Activated T-helper 1 cell treated with Interleukin-2 at 50 U/mL for 16 hours (primary cell): ENCODE measurements around the gene BCR.

ENCODE experiments used
- DNase-seq: peaks from one replicate; pipeline ENCODE4 v3.0.0-alpha.2; 2020; ENCODE audit warnings: low read depth

BCR gene

DNA sequence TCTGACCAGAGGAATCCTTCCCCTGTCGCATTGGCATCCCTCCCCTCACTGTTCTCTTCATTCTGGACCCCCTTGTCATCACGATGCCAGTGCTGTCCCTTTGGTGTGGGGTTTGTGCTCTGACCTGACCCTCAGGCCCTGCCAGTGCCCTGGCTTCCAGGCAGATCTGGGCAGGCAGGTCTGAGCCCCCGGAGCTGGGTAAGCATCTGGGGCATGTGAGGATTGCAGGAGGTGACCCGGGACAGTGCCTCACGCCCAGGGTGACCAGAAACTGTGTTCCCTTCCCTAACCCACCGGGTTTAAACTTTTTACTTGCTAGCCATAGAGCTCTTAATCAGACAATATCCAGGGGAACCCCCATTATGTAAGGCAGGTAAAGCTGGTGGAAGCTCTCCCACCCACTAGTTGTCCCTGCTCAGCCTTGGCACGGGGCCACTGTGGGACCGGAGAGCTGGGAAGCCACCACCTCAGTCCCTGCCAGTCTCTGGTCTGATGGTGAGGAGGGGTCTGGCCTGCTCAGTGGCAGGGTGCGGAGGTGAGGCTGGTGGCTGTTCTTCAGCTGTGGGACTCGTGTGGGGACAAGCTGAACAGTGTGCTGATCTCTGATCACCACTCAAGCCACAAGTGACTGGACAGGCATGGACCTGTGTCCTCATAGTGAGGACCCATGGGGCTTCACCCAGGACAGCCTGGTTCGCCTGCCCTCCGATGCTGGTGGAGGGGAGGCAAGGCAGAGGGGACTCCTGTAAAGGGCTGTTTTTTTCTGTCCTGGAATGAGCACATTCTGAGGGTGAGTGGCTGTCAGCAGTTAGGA lies 38.0 kb downstream of the BCR start:
- no peak for DNase-seq

DNA sequence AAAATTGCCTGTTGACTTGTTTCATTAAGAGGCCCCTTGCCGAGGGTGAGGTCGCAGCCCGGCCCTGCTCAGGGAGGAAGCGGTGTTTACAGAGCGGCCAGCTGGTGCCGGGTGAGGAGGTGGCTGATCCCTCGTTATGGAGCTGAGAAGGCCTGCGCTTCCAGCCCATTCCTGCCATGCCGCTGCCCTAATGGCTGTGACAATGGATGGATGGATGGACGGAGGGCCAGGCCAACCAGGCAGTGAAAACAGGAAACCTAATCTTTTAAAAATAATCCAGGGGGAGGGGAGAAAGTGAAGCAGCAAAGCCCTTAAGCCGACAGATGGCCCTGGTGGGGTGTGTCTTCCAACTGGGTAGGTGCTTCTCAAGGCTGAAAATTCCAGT lies 38.5 kb downstream of the BCR start:
- DNase-seq = no peak

DNA sequence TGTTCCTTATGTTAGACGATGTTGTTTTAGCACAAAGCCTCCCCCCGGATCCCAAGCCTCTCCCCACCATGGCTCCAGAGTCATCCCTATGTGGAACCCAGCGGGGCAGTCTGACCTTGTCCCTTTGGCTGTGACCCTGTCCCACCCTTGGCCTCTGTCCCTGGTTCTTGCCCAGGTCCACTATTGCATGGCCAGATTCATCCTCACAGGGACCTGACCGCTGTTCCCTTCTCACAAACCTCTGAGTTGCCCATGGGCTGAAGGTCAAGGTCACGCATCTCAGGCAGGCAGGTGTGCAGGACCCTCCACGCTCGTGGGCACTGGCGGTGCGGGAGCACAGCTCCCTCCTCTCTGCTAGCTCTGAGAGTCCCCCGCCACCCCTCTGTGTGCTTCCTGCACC lies 39.0 kb downstream of the BCR start:
- DNase-seq = no peak

DNA sequence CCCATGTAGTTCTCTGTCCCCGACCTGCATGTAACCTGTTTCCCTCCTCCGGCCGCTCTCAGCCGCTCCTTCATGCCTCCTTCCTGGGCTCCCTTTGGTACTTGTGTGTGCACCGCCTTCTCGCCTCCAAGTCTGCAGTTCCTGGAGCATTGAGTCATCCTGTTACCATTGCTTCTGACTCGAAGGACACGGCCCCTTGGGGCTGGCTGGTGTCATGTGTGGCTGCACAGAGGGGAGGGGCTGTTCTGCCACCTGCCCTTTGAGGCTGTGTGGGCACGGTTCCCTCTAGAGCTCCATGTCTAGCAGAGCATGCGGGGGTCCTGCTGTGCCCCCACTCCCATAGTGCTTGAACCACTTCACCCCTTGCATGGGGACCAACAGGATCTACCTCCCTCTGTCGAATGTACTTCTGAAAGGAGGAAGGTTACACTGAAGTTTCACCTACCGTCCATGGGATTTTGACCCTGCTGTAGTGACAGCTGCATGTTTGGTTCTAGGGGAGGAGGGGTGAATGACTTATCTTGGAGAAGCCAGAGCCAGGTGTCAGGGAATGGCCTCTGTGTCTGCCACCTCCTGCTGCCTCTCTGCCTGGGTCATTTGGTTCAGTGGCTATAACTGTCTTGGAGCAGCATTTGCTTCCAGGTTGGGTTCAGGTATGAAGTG lies 39.6 kb downstream of the BCR start:
- peak; percentile 31 for DNase-seq

DNA sequence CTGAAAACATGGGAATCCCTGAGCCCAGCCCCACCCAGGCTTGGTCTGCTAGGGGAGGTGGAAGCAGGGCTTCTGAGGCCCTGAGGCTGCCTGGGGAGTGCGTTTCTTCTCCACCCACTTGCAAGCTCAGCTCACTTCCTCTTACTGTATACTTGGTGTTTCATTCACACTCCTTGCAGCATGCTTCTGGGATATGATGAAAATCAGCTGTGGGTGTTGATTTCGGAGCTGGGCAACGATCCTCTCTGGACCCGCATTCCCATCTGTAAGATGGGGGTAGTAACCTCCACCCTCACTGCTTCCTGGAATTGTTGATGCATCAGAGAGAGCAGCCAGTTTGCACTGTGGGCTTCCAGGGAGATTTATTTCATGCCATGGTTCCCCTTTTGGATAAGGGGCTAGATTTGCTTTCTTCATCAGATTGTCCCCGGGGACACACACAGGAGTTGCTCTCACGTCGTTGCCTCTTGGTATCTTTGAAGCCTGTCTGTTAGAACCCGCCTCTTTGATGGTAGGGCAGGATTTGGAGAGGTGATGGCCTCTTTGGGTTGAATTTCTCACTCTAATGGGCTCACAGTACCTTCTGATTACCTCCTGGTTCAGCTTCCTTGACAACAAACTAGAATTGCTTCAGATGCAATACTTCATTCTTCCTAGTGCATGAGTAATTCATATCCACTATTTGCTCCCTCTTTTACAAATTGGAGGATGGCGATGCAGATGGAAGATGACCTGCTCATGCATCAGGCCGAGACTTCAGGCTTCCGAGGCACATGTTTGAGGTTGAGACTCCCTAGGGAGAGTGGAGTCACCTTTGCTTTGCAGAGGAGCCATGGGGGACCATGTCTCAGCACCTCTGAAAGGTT lies 40.4 kb downstream of the BCR start:
- no peak for DNase-seq

DNA sequence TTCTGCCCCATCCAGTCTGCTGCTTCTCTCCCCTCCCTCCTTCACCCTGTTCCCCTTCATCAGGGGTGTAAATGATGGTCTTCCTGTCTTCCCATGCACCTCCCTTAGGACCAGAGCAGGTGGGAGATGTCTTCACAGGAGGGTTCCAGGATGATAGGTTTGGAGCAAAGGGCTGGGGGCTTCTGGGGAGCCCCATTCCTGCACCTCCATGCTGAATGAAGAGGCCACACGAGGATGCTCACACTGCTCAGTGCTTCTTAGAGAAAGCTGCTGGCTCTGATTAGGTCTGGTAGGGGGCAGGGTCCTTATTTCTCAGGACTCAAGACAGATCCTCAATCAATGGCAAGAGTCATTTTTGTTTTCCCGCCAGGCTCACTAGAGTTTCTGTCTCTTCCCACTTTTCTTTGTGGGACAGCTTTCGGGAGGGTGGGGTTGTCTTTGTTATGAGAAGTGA lies 41.1 kb downstream of the BCR start:
- DNase-seq = no peak

DNA sequence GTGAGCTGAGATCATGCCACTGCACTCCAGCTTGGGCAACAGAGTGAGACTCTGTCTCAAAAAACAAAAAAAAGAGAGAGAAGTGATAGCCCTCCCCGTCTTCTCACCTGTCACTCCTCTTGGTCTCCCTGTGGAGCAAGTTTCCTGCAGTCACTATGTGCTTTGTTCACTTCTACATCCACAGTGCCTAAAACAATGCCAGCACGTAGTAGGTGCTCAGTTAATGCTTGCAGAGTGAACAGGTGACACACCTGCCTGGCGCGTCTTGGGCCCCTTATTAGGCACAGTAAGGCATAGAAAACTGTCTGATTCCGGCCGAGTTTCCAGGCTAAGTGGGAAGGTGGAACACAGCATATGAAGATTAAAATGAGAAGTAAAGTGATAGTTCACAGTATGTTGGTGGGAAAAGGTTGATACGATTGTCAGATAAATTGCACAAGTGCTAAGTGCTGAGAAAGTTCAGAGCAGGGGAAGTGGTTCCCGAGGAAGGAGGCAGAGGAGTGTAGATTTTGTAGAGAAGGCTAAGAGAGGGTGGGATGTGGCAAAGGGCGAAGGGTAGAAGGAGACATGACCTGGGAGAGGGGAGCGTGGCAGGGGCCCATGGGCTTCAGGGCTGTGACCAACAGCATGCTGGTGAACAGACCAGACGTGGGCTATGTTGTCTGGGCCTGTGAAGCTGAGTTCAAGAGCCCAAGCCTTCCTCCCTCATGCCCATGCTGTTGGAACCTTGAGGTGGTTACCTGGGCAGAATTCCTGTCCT lies 41.9 kb downstream of the BCR start:
- DNase-seq = no peak

DNA sequence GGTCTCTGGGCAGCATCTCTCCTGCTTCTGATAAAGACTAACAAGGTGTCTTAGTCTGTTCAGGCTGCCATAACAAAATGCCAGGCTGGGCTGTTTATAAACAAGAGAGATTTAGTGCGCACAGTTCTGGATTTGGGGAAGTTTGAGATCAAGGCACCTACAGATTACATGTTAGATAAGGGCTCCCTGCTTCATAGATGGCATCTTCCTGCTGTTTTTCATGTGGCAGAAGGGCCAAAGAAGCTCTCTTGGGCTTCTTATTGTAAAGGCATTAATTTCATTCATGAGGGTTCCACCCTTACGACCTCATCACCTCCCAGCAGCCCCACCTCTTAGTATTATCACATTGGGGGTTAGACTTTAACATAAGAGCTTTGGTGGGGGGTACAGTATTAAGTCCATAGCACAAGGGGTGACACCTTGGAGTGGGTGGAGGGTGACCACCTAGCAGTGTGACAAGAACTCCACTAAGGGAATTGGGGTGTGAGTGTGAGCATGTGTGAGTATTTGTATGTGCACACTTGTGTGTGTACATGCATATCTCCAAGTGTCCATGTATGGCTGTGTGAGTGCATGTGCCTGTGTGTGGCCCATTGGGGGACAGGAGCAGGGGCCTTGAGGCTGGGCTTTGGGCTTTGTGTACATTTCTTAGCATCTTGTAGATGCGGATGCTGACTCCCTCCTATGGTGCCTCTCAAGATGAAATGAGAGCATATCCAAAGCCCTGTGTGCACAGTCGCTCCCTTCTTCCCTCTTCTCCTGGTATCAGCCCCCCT lies 42.7 kb downstream of the BCR start:
- DNase-seq = no peak

DNA sequence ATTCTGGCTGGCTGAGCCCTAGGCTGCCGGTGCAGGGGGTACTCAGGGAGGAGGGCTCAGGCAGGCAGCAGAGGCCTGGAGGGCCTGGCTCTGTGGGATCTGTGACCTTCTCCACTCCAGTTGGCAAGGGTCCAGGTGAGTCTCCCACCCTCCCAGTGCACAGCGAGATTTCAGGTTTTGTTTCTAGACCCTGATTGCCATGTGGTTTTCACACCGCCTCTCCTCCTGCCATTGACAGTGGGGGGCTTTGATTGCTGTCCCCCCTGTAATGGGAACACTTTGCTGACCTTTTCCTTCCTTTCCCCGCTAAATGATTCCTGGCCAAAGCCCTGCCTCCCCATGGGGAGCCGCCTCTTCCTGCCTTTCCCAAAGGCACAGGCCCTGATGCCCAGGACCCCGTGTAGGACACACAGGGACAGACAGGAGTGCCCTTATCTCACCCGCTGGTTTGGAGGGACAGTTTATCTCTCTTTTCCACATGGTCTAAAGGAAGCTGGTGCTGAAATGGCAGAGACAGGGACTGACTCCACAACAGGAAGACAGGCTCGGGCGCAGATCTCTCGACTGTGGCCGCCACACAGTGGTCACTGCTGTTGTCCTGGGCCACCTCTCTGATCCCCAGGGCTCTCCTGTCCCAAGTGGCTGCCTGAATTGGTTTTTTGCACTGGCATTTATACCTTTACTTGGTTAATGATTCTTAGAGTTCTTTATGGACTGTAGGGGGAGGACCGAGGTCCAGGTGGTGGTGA lies 43.4 kb downstream of the BCR start:
- DNase-seq = no peak

DNA sequence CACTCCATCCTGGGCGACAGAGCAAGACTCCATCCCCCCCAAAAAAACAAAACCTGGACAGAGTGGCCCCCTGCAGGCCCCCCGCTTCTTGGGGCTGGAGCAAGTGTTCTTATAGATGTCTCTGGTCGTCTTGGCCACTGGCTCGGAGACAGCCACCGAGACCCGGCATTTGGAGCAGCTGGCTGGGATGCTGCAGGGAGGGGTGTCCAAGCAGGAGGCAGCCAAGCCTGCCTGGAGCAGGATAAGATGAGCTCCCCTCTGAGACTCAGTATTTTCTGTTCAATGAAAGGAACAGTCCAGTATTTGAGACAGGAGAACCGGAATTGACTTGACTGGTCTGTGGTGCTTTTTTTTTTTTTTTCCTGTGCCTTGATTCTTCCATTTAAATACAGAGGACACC lies 44.5 kb downstream of the BCR start:
- no peak for DNase-seq

DNA sequence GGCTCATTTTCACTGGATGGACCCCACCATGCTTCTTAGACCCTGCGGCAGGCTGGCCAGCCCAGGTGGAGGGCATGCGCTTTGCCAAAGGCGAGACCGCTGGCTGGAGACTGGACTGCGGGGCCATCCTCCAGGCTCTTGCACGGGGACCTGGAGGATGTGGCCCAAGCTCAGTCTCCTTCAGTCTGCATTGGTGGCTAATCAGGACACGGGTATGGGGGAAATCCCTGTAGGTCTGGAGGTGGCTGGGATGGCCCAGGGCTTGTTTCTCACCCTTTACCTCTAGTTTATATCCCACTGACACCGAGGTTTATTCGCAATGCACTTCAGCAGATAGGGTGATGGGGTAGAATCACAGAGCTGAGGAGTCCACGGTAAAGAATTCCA lies 45.0 kb downstream of the BCR start:
- DNase-seq = no peak

DNA sequence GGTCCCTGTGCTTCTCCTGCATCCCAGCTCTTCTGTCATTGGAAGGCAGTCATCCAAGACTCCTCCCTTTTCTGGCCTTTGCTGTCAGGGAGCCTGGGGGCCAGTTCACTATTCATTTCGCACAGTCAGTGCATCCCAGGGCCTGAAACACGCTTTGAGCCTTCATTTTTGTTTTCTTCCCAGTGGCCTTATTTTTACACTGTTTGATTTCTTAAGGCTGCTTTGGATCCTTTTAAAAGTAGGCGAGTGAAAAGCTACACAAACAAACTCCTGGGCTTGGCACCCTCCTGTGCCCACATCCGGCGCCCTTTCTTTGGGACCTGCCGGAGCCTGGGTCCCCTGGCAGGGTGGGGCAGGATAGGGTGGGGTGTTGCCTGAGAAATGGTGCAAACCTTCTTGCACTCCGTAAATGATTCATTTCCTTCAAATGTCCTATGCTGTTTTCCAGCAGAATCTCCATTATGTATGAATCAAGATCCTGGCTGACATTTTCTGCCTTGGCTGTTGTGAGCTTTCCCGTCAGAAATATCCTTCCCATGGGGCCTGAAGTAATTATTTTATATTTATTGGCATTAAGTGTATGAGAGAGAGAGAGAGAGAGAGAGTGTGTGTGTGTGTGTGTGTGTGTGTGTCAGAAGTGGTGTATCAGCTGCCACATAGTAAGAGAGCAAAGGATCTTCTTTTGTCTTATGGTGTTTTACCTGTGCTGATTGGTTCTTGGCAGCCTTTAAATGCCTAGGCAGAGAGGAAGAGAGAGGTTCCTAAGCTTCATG lies 45.6 kb downstream of the BCR start:
- peak; percentile 38 for DNase-seq

DNA sequence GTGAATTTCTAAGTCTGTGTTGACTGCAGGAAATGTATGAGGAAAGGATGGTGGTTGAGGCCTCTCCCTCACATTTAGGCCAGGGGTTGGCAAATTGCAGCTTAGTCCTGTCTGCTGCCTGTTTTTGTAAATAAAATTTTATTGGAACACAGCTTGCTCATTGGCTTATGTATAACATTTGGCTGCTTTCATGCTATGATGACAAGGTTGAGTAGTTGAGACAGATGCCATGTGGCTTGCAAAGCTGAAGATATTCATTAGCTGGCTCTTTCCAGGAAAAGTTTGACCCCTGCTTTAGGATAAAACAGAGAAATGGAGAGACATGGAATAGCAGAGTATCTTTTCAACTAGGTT lies 46.2 kb downstream of the BCR start:
- no peak for DNase-seq

DNA sequence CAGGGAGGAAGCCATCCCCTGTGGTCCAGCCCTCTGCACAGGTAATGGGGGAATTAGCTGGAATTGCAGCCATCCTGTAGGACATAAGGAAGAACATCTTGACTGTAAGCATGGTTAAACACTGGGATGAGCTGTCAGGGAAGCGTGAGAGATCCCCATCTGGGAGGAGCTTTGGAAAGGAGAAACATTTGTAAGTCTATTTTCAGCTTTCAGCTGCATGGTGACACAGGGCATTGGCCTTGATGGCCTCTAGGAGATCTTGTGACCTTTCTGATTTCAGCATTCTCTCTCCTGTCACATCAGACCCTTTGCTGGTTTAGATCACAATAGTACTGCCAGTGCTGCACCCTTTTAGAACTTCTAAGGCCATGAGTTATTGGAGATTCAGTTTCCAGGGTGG lies 47.1 kb downstream of the BCR start:
- no peak for DNase-seq

DNA sequence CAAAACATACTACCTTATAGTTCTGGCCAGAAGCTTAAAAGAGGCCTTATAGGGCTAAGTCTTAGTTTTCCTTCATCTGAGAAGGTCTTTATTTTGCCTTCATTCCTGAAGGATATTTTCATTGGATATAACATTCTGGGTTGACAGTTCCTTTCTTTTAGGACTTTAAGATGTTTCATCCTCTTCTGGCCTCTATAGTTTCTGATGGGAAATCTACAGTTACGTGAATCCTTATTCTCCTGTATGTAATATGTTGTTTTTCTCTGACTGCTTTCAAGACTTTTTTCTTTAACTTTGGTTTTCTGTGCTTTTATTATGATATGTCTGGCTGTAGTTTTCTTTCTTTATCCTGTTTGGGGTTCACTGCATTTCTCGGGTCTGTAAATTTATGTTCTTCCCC lies 48.2 kb downstream of the BCR start:
- DNase-seq = no peak

DNA sequence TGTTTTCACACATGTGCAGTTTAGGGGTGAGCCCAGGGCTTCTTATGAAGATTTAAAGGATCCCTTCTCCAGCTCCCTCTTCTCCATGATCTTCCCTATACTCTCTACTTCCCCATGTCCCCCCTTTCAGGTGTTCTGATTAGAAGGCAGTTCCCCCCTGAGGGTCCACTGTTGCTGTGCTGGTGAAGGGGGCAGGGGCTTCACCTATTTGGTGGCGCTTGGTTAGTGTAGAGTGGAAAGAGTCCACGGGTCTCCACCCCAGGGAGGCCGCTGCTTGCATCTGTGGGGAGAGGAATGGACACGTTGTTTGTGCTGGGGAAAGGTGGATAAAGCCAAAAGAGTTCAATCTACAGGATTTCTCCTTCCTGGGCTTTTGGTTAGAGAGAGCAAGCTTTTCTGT lies 49.3 kb downstream of the BCR start:
- DNase-seq = no peak

DNA sequence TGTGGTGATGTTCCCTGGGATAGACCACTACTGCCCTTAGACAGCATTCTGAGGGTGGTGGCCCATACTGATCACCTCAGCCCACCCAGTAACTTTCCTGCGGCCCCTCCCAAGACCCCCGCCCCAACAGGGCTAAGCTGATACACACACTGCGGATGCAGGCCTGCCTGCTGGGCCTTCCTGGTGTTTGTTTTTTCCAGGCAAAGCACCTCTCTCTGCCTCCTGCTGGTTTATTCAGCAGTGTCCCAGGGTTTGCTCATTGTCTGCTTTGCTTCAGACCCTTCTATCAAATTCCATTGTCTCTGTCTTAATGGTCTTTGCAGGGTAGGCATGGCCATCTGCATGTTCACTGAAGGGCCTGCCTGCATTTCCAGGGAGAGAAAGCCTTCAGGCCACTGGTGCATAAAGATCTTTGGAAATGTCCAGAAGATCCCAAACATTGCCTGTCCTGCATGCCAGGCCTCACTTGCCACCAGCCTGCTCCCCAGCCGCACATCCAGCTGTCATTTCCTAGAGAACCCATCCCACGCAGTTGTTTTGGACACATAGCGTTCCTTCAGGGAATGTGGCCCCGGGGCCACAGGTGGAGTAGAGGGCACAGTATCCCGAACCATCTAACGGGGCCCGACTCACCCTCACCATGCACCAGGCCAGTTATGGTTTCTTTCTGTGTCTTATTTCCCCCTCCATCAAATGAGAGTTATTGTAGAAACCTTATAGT lies 50.2 kb downstream of the BCR start:
- no peak for DNase-seq

DNA sequence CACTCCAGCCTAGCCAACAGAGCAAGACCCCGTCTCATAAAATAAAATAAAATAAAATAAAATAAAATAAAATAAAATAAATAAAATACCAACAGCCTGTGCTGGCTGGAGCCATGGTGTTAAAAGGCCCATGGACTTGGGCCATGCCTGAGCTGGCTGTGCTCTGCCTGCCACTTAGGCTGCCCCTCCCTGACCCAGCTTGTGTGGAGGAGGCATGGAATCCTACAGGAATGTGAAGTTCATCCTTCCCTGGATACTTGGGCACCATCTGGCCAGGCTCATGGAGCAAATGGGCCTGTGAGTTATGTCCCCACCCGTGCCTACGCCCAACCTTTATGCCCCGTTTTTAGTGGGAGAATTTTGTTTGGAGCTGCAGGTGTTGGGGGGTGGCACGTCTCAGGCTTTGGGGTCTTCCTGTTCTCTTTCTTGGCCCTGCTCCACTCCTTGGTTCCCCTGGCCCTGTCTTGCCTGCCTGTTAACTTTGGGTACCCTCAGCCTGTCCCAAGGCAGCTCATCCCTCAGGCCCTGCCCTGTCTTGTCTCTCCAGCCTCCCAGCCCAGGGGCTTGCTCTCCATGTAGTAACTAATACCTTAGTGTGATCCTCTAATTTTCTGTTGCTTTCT lies 51.3 kb downstream of the BCR start:
- no peak for DNase-seq
